ENCODE results near the gene AP3M1. TPM values are rescaled to one million over a fixed set of nuclear protein-coding genes. Genes with fewer than 3 reads are reported as not detected.

The AP3M1 gene
- polyA plus RNA-seq, 1 of the 3 experiments (the other 2 are of a cell fraction): 17.7 TPM

DNA sequence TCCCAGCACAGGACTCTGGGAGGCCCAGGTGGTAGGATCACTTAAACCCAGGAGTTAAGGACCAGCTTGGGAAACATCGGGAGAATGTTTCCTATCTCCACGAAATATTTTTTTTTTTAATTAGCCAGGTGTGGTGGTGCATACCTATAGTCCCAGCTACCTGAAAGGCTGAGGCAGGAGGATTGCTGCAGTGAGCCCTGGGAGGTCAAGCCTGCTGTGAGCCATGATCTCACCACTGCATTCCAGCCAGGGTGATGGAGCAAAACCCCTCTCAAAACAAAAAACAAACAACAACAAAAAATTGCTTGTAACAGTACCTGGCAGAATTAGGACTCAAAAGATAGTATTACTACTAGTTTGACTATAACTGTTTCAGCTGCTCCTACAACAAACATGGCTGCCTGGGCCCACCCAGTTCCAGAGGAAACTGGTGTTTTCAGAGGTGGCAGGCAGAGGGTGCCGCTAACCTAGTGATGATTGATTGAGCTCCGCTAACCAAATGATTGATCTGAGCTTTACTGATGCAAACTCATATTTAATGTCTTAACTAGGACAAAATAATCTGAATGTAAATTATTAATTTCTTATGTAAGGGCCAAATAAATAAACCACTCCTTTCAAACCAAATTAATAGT, 57.0 kb downstream of the AP3M1 start:
- DNase-seq: no peak
- H3K27ac ChIP-seq (ENCODE audit: low read depth in 2 of 2, low read length in 1 of 2): no peak overlapping the region
- H3K9me2 ChIP-seq: no peaks in the 10 kb centered on the region
- H3K36me3 ChIP-seq (replicated peaks in 1 of 2; ENCODE audit: control insufficient read depth in 1 of 2, insufficient read depth in 2 of 2, low read length in 1 of 2): peaks cover 81 to 92% of the 10 kb centered on the region in 2 experiments
- H3K79me2 ChIP-seq (ENCODE audit: insufficient read depth): peaks cover 68% of the 10 kb centered on the region; the same call in 1 of the 2 replicates
- H2AFZ ChIP-seq (ENCODE audit: low read depth): no peak overlapping the region
- no peak overlapping the region for H3K9ac ChIP-seq
- H3K4me1 ChIP-seq (ENCODE audit: control insufficient read depth in 1 of 2, insufficient read depth in 2 of 2, low read depth in 1 of 2, low read length in 1 of 2): peaks cover 0 to 4% of the 10 kb centered on the region in 2 experiments; a peak in 1 of 4 replicates
- H4K20me1 ChIP-seq (ENCODE audit: insufficient read depth): no peaks in the 10 kb centered on the region
- no peak overlapping the region for H3K4me2 ChIP-seq
- 96% methylated on average over 4 of the region's 4 CpGs for WGBS (ENCODE audit: low lambda C conversion rate)
- peaks cover 13% of the 10 kb centered on the region for H3F3A ChIP-seq (replicated peaks; ENCODE audit: insufficient read depth)
- H3K9me3 ChIP-seq: no peaks in the 10 kb centered on the region
- H3K4me3 ChIP-seq (ENCODE audit: low read depth in 2 of 2, low read length in 1 of 2): no peak overlapping the region
- TF ChIP-seq RAD21 (IDR thresholded peaks at IDR 0.05; ENCODE audit: low read length) (0 out of 2 replicates have a peak, but pooled peaks have one; percentile 18), TAF1 (IDR thresholded peaks at IDR 0.05; ENCODE audit: borderline replicate concordance, low read depth, low read length) (no peak)
- CTCF ChIA-PET: interaction anchor here (0.7 to 7.4 kb wide), 9 partner anchors 9 to 214 kb away, joined by 3 to 50 read pairs (median 3); partner anchors contain the start of genes ADK and AP3M1
- no peaks in the 10 kb centered on the region for H3K27me3 ChIP-seq (ENCODE audit: insufficient read depth)
- POLR2A ChIA-PET: no interaction called here

DNA sequence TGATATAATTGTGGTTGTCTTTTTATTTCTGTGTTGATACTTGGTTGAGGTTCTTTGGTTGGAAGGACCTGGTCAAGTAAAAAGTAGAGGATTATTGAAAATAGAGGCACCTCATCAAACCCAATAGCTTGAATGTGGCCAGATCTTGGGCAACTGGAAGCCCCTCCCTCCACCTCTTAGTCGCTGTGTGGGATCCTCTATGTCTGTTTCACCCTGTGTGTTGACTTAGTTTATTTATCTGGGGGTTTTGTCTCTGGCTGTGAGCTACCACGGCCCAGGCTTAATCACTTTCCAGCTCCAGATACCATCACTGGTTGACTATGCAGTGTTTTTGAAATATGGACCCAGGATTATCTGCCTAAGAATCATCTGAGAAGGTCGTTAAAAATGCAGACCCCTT, 58.3 kb downstream of the AP3M1 start:
- ChIA-PET CTCF (interaction anchor here (1.4 to 3.0 kb wide), 4 partner anchors 11 to 206 kb away, joined by 3 to 16 read pairs (median 4); no protein-coding TSS in a partner anchor), POLR2A (no interaction called here)
- TF ChIP-seq, protein P1, sequence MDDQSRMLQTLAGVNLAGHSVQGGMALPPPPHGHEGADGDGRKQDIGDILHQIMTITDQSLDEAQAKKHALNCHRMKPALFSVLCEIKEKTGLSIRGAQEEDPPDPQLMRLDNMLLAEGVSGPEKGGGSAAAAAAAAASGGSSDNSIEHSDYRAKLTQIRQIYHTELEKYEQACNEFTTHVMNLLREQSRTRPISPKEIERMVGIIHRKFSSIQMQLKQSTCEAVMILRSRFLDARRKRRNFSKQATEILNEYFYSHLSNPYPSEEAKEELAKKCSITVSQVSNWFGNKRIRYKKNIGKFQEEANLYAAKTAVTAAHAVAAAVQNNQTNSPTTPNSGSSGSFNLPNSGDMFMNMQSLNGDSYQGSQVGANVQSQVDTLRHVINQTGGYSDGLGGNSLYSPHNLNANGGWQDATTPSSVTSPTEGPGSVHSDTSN (IDR thresholded peaks at IDR 0.05): no peak
- TF ChIP-seq, protein P2, sequence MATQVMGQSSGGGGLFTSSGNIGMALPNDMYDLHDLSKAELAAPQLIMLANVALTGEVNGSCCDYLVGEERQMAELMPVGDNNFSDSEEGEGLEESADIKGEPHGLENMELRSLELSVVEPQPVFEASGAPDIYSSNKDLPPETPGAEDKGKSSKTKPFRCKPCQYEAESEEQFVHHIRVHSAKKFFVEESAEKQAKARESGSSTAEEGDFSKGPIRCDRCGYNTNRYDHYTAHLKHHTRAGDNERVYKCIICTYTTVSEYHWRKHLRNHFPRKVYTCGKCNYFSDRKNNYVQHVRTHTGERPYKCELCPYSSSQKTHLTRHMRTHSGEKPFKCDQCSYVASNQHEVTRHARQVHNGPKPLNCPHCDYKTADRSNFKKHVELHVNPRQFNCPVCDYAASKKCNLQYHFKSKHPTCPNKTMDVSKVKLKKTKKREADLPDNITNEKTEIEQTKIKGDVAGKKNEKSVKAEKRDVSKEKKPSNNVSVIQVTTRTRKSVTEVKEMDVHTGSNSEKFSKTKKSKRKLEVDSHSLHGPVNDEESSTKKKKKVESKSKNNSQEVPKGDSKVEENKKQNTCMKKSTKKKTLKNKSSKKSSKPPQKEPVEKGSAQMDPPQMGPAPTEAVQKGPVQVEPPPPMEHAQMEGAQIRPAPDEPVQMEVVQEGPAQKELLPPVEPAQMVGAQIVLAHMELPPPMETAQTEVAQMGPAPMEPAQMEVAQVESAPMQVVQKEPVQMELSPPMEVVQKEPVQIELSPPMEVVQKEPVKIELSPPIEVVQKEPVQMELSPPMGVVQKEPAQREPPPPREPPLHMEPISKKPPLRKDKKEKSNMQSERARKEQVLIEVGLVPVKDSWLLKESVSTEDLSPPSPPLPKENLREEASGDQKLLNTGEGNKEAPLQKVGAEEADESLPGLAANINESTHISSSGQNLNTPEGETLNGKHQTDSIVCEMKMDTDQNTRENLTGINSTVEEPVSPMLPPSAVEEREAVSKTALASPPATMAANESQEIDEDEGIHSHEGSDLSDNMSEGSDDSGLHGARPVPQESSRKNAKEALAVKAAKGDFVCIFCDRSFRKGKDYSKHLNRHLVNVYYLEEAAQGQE (IDR thresholded peaks at IDR 0.05; ENCODE audit: low read depth, low read length): no peak
- no peak for TF ChIP-seq ELF1 (IDR thresholded peaks at IDR 0.05)
- TF ChIP-seq, protein P3, sequence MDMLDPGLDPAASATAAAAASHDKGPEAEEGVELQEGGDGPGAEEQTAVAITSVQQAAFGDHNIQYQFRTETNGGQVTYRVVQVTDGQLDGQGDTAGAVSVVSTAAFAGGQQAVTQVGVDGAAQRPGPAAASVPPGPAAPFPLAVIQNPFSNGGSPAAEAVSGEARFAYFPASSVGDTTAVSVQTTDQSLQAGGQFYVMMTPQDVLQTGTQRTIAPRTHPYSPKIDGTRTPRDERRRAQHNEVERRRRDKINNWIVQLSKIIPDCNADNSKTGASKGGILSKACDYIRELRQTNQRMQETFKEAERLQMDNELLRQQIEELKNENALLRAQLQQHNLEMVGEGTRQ (IDR thresholded peaks at IDR 0.05; ENCODE audit: borderline replicate concordance, low read depth, low read length): no peak
- TF ChIP-seq MEF2A (IDR thresholded peaks at IDR 0.05; ENCODE audit: borderline replicate concordance, low read depth): no peak
- TF ChIP-seq RCOR1 (IDR thresholded peaks at IDR 0.05; ENCODE audit: low read length): no peak
- H3K27ac ChIP-seq (ENCODE audit: low read depth in 2 of 2, low read length in 1 of 2): no peak overlapping the region
- no peaks in the 10 kb centered on the region for H3K9me3 ChIP-seq
- no peak overlapping the region for H2AFZ ChIP-seq (ENCODE audit: low read depth)
- no peak overlapping the region for H3K4me2 ChIP-seq
- H4K20me1 ChIP-seq (ENCODE audit: insufficient read depth): no peaks in the 10 kb centered on the region
- DNase-seq: no peak
- peaks cover 77 to 90% of the 10 kb centered on the region in 2 experiments for H3K36me3 ChIP-seq (replicated peaks in 1 of 2; ENCODE audit: control insufficient read depth in 1 of 2, insufficient read depth in 2 of 2, low read length in 1 of 2)
- H3K9me2 ChIP-seq: no peaks in the 10 kb centered on the region
- no peak overlapping the region for H3K4me3 ChIP-seq (ENCODE audit: low read depth in 2 of 2, low read length in 1 of 2)
- peaks cover 73% of the 10 kb centered on the region for H3K79me2 ChIP-seq (ENCODE audit: insufficient read depth)
- no peaks in the 10 kb centered on the region for H3K27me3 ChIP-seq (ENCODE audit: insufficient read depth)
- WGBS (ENCODE audit: low lambda C conversion rate): 97% methylated on average over 3 of the region's 3 CpGs
- peaks cover 19% of the 10 kb centered on the region for H3F3A ChIP-seq (replicated peaks; ENCODE audit: insufficient read depth)
- H3K9ac ChIP-seq: no peak overlapping the region
- H3K4me1 ChIP-seq (ENCODE audit: control insufficient read depth in 1 of 2, insufficient read depth in 2 of 2, low read depth in 1 of 2, low read length in 1 of 2): peaks cover 0 to 4% of the 10 kb centered on the region in 2 experiments; a peak in 1 of 4 replicates
